Neuronal stem cell (in vitro differentiated cells): ENCODE results near the gene CAMK1D.

Experiments
- DNase-seq: peaks from one replicate; pipeline ENCODE4 v3.0.0-alpha.2; 2013; ENCODE audit warnings: low spot score
- H2AFZ ChIP-seq: one replicate; pipeline ENCODE4 v1.6.1; 2013; ENCODE audit warnings: mild to moderate bottlenecking, low read length, inconsistent platforms
- H2AK5ac ChIP-seq: 2 replicates; pipeline ENCODE4 v1.6.1; 2013; ENCODE audit warnings: low read depth, mild to moderate bottlenecking, inconsistent platforms, low read length, moderate library complexity, mixed read lengths
- H2BK120ac ChIP-seq: 2 replicates; pipeline ENCODE4 v1.6.1; 2013; ENCODE audit warnings: low read depth, mild to moderate bottlenecking, inconsistent platforms, low read length, moderate library complexity, mixed read lengths
- H2BK12ac ChIP-seq: one replicate; pipeline ENCODE4 v1.6.1; 2013; ENCODE audit warnings: low read length, inconsistent platforms
- H2BK15ac ChIP-seq: 2 replicates; pipeline ENCODE4 v1.6.1; 2013; ENCODE audit warnings: mild to moderate bottlenecking, low read length, inconsistent platforms, mixed read lengths
- H2BK5ac ChIP-seq: one replicate; pipeline ENCODE4 v1.6.1; 2013; ENCODE audit warnings: inconsistent platforms, mild to moderate bottlenecking, low read length, moderate library complexity
- H3K14ac ChIP-seq: one replicate; pipeline ENCODE4 v1.6.1; 2013; ENCODE audit warnings: low read length, inconsistent platforms
- H3K18ac ChIP-seq: 2 replicates; pipeline ENCODE4 v1.6.1; 2013; ENCODE audit warnings: low read length, inconsistent platforms
- H3K23ac ChIP-seq: 2 replicates; pipeline ENCODE4 v1.6.1; 2013; ENCODE audit warnings: low read depth, mild to moderate bottlenecking, mixed read lengths, low read length, inconsistent platforms; ENCODE audit not compliant: poor library complexity
- H3K27ac ChIP-seq: replicated peaks from 3 replicates; pipeline ENCODE4 v1.5.1; 2013; ENCODE audit warnings: low read length, inconsistent platforms
- H3K27me3 ChIP-seq, 3 experiments: 2 replicates each; pipeline ENCODE4 v1.6.1; 2013; ENCODE audit warnings: low read length in 3 of 3, mild to moderate bottlenecking in 2 of 3, inconsistent platforms in 1 of 3, low read depth in 1 of 3, mixed read lengths in 1 of 3, moderate library complexity in 1 of 3; ENCODE audit not compliant: control insufficient read depth in 3 of 3, insufficient read depth in 3 of 3
- H3K36me3 ChIP-seq, 2 donors: replicated peaks in 1 of 2; 2 replicates each; pipeline ENCODE4 v1.6.1; 2013; ENCODE audit warnings: low read length in 2 of 2; ENCODE audit not compliant: control insufficient read depth in 2 of 2, insufficient read depth in 2 of 2
- H3K4ac ChIP-seq: 2 replicates; pipeline ENCODE4 v1.6.1; 2013; ENCODE audit warnings: inconsistent platforms, mild to moderate bottlenecking, low read length, moderate library complexity
- H3K4me1 ChIP-seq, 2 donors: 1 replicate in 1 of 2; 2 replicates in 1 of 2; pipeline ENCODE4 v1.6.1; 2013; ENCODE audit warnings: low read length in 2 of 2, low read depth in 1 of 2; ENCODE audit not compliant: control insufficient read depth in 2 of 2, insufficient read depth in 1 of 2
- H3K4me2 ChIP-seq: one replicate; pipeline ENCODE4 v1.6.1; 2013; ENCODE audit warnings: mild to moderate bottlenecking, low read length, inconsistent platforms; ENCODE audit not compliant: insufficient read depth, poor library complexity, severe bottlenecking
- H3K4me3 ChIP-seq, 2 donors: 2 replicates each; pipeline ENCODE4 v1.5.1; 2013; ENCODE audit warnings: low read length in 2 of 2, mild to moderate bottlenecking in 2 of 2, inconsistent platforms in 1 of 2, moderate library complexity in 1 of 2
- H3K79me1 ChIP-seq: one replicate; pipeline ENCODE4 v1.6.1; 2013; ENCODE audit warnings: low read depth, mild to moderate bottlenecking, inconsistent platforms, low read length, moderate library complexity
- H3K9ac ChIP-seq: one replicate; pipeline ENCODE4 v1.6.1; 2013; ENCODE audit warnings: mild to moderate bottlenecking, low read depth, low read length, inconsistent platforms; ENCODE audit not compliant: poor library complexity
- H3K9me3 ChIP-seq, 2 donors: replicated peaks in 1 of 2; 2 replicates each; pipeline versions ENCODE3 to v1.6.1; 2013; ENCODE audit warnings: low read length in 2 of 2, mild to moderate bottlenecking in 2 of 2, inconsistent platforms in 1 of 2, low read depth in 1 of 2, mixed read lengths in 1 of 2, moderate library complexity in 1 of 2; ENCODE audit not compliant: control insufficient read depth in 2 of 2, insufficient read depth in 1 of 2
- H4K8ac ChIP-seq: one replicate; pipeline ENCODE4 v1.6.1; 2013; ENCODE audit warnings: low read depth, mild to moderate bottlenecking, inconsistent platforms, low read length, moderate library complexity
- H4K91ac ChIP-seq: one replicate; pipeline ENCODE4 v1.6.1; 2013; ENCODE audit warnings: low read length, low read depth, mild to moderate bottlenecking, inconsistent platforms; ENCODE audit not compliant: poor library complexity
- WGBS, 2 donors: extraction: QIAGEN DNeasy Blood & Tissue Kit; methylation state at CpG; one replicate each; pipeline ENCODE4 v1.1.7; 2013; ENCODE audit warnings: missing lambda C conversion rate in 2 of 2, mixed read lengths in 1 of 2; ENCODE audit not compliant: insufficient read length in 2 of 2, insufficient replicate concordance in 1 of 2; ENCODE audit errors: extremely low coverage in 2 of 2; 5-methylcytosine and 5-hydroxymethylcytosine counted together

CAMK1D gene

GRCh38 chr10:12579954-12580858, 230.9 kb downstream of the CAMK1D start:
- Histone ChIP-seq H2AFZ (no peak overlapping the region), H3K4me1 (no peaks in the 10 kb centered on the region), H2BK12ac (no peak overlapping the region), H2BK15ac (no peak overlapping the region), H3K9me3 (peaks cover 4% of the 10 kb centered on the region in 2 donors), H3K79me1 (no peaks in the 10 kb centered on the region), H3K4me3 (no peak overlapping the region), H3K14ac (no peak overlapping the region), H3K4me2 (no peak overlapping the region), H2BK120ac (no peak overlapping the region), H3K4ac (no peak overlapping the region), H3K23ac (no peak overlapping the region), H3K36me3 (no peaks in the 10 kb centered on the region), H2AK5ac (no peak overlapping the region), H4K8ac (no peak overlapping the region), H3K27ac (no peak overlapping the region), H3K18ac (no peak overlapping the region), H4K91ac (no peak overlapping the region), H3K9ac (no peak overlapping the region), H2BK5ac (no peak overlapping the region), H3K27me3 (no peaks in the 10 kb centered on the region)
- no CpG with 5 or more reads among the region's 7 CpGs for WGBS, 2 donors
- DNase-seq, result no peak

GRCh38 chr10:12583891-12584595, 234.7 kb downstream of the CAMK1D start:
- no peak overlapping the region for H3K14ac ChIP-seq
- H3K4ac ChIP-seq, result no peak overlapping the region
- no peaks in the 10 kb centered on the region for H3K27me3 ChIP-seq
- H3K36me3 ChIP-seq, result no peaks in the 10 kb centered on the region
- no peak overlapping the region for H3K18ac ChIP-seq
- H2BK12ac ChIP-seq, result no peak overlapping the region
- no peaks in the 10 kb centered on the region for H3K4me1 ChIP-seq
- no CpG with 5 or more reads among the region's 5 CpGs for WGBS, 2 donors
- no peak overlapping the region for H2BK5ac ChIP-seq
- H3K9ac ChIP-seq, result no peak overlapping the region
- no peak overlapping the region for H4K91ac ChIP-seq
- no peak overlapping the region for H2BK120ac ChIP-seq
- H2BK15ac ChIP-seq, result no peak overlapping the region
- H3K79me1 ChIP-seq, result no peaks in the 10 kb centered on the region
- DNase-seq, result no peak
- no peak overlapping the region for H3K4me2 ChIP-seq
- no peak overlapping the region for H3K23ac ChIP-seq
- no peaks in the 10 kb centered on the region for H3K9me3 ChIP-seq
- no peak overlapping the region for H2AK5ac ChIP-seq
- no peak overlapping the region for H3K4me3 ChIP-seq
- no peak overlapping the region for H4K8ac ChIP-seq
- H3K27ac ChIP-seq, result no peak overlapping the region
- no peak overlapping the region for H2AFZ ChIP-seq

GRCh38 chr10:12586741-12587140, 237.4 kb downstream of the CAMK1D start:
- no peak overlapping the region for H3K23ac ChIP-seq
- H3K4me3 ChIP-seq, result no peak overlapping the region
- H2BK15ac ChIP-seq, result no peak overlapping the region
- no peak overlapping the region for H2BK12ac ChIP-seq
- H3K27me3 ChIP-seq, result no peaks in the 10 kb centered on the region
- H3K14ac ChIP-seq, result no peak overlapping the region
- no peak overlapping the region for H3K18ac ChIP-seq
- no peak overlapping the region for H4K8ac ChIP-seq
- no peaks in the 10 kb centered on the region for H3K9me3 ChIP-seq
- H3K4me1 ChIP-seq, result peaks cover 0 to 6% of the 10 kb centered on the region in 2 donors
- no peak overlapping the region for H2AFZ ChIP-seq
- no peak overlapping the region for H2BK120ac ChIP-seq
- DNase-seq, result no peak
- no CpG with 5 or more reads among the region's 4 CpGs for WGBS, 2 donors
- H2AK5ac ChIP-seq, result no peak overlapping the region
- no peak overlapping the region for H3K9ac ChIP-seq
- no peak overlapping the region for H4K91ac ChIP-seq
- no peaks in the 10 kb centered on the region for H3K36me3 ChIP-seq
- no peak overlapping the region for H2BK5ac ChIP-seq
- no peak overlapping the region for H3K4me2 ChIP-seq
- no peak overlapping the region for H3K27ac ChIP-seq
- H3K79me1 ChIP-seq, result no peaks in the 10 kb centered on the region
- H3K4ac ChIP-seq, result no peak overlapping the region

- no peak overlapping the region for H4K8ac ChIP-seq
- H2BK120ac ChIP-seq, result no peak overlapping the region
- no peaks in the 10 kb centered on the region for H3K36me3 ChIP-seq
- no peak for DNase-seq
- no peaks in the 10 kb centered on the region for H3K27me3 ChIP-seq
- no peaks in the 10 kb centered on the region for H3K79me1 ChIP-seq
- H2AFZ ChIP-seq, result no peak overlapping the region
- no peak overlapping the region for H2BK12ac ChIP-seq
- WGBS, 2 donors, result no CpG with 5 or more reads among the region's 4 CpGs
- H3K4me1 ChIP-seq, result peaks cover 0 to 6% of the 10 kb centered on the region in 2 donors
- no peak overlapping the region for H2BK15ac ChIP-seq
- no peak overlapping the region for H2BK5ac ChIP-seq
- H3K23ac ChIP-seq, result no peak overlapping the region
- H2AK5ac ChIP-seq, result no peak overlapping the region
- H3K27ac ChIP-seq, result no peak overlapping the region
- H3K9ac ChIP-seq, result no peak overlapping the region
- H3K4ac ChIP-seq, result no peak overlapping the region
- H3K14ac ChIP-seq, result no peak overlapping the region
- H3K4me2 ChIP-seq, result no peak overlapping the region
- H4K91ac ChIP-seq, result no peak overlapping the region
- H3K18ac ChIP-seq, result no peak overlapping the region
- H3K9me3 ChIP-seq, result no peaks in the 10 kb centered on the region
- no peak overlapping the region for H3K4me3 ChIP-seq
Observed at GRCh38 chr10:12587451-12587888, 238.1 kb downstream of the CAMK1D start.
